K562 (cell line): ENCODE measurements around the gene ZNF585A. TPM values are rescaled to one million over a fixed set of nuclear protein-coding genes. Genes with fewer than 3 reads are reported as not detected.
A peak's percentile ranks its signal among the peaks of the same experiment; 100 is the strongest.

Experiments used
- ARNT ChIP-seq, 2 experiments: fragments of 450-650 bp; IDR thresholded peaks; 2 replicates each; pipeline ENCODE4 v1.6.1; 2016; ENCODE audit warnings: mild to moderate bottlenecking in 1 of 2
- BRCA1 ChIP-seq, 2 experiments: fragments of 450-650 bp in 1 of 2; sonication (generic) in 1 of 2; formaldehyde crosslinking in 1 of 2; IDR thresholded peaks; 2 replicates each; pipeline versions ENCODE4 v1.5.0 to v1.6.1; 2017 to 2020; ENCODE audit warnings: mild to moderate bottlenecking in 1 of 2, missing genetic modification reagents in 1 of 2
- C11orf30 ChIP-seq: fragments of 450-650 bp; IDR thresholded peaks from 2 replicates; pipeline ENCODE4 v1.6.1; 2016; ENCODE audit warnings: low read depth, mild to moderate bottlenecking
- EP300 ChIP-seq: IDR thresholded peaks from 2 replicates; pipeline ENCODE4 v1.6.1; 2012; ENCODE audit warnings: low read length, improper control_type of control experiment
- GABPB1 ChIP-seq: sonication (generic); formaldehyde crosslinking; IDR thresholded peaks from 2 replicates; pipeline ENCODE4 v1.8.0; 2022; ENCODE audit warnings: mild to moderate bottlenecking, missing genetic modification reagents
- IFI16 ChIP-seq: fragments of 250-450 bp; sonication (Bioruptor Pico); IDR thresholded peaks from 2 replicates; pipeline ENCODE4 v2.1.2; 2022; ENCODE audit warnings: mild to moderate bottlenecking, inconsistent platforms
- POU5F1 ChIP-seq: fragments of 150-350 bp; IDR thresholded peaks from 2 replicates; pipeline ENCODE4 v1.6.1; 2014; ENCODE audit warnings: borderline replicate concordance, low read length, low read depth, mild to moderate bottlenecking; ENCODE audit not compliant: partially characterized antibody
- TAF9B ChIP-seq: fragments of 450-650 bp; IDR thresholded peaks from 2 replicates; pipeline ENCODE4 v1.6.1; 2018; ENCODE audit warnings: mild to moderate bottlenecking; ENCODE audit not compliant: partially characterized antibody
- TCFL5 ChIP-seq: fragments of 250-450 bp; sonication (Bioruptor Pico); conservative IDR thresholded peaks from 2 replicates; pipeline ENCODE4 v1.6.1; 2021; ENCODE audit warnings: mild to moderate bottlenecking, moderate library complexity, matching md5 sums
- ZBTB17 ChIP-seq: fragments of 450-650 bp; formaldehyde crosslinking; IDR thresholded peaks from 2 replicates; pipeline ENCODE4 v1.4.0; 2020; ENCODE audit warnings: mild to moderate bottlenecking
- ZNF766 ChIP-seq: fragments of 200-800 bp; sonication (Bioruptor generic); conservative IDR thresholded peaks from 2 replicates; pipeline ENCODE4 v1.6.1; 2016; ENCODE audit warnings: missing genetic modification characterization, missing compliant biosample characterization
- polyA plus RNA-seq, 8 experiments: library from polyadenylated mRNA; depleted of rRNA in 4 of 8; stranded (reverse) in 5 of 8; unstranded in 3 of 8; fragments of >200 nt; fragmentation: Nextera tagmentation in 2 of 8; fragmentation: Illumina TruSeq in 1 of 8; extraction: Ambion mirVana in 2 of 8; extraction: Trizol in 1 of 8; gene quantifications; 2 replicates each; pipeline versions ENCODE4 v1.2.1 to v1.2.3, GENCODE V29; 2011 to 2014; ENCODE audit warnings: inconsistent platforms in 1 of 8, missing spikeins in 1 of 8
- total RNA-seq, 7 experiments: library from RNA; depleted of rRNA in 6 of 7; stranded (reverse); fragments of >200 nt in 6 of 7; fragmentation: Illumina TruSeq in 2 of 7; extraction: Trizol in 2 of 7; gene quantifications; 2 replicates each; pipeline versions ENCODE4 v1.2.1 to v1.2.3, GENCODE V29; 2011 to 2021; ENCODE audit warnings: low replicate concordance in 1 of 7
- TF ChIP-seq, protein P1 (sequence below): sonication (generic); formaldehyde crosslinking; IDR thresholded peaks from 2 replicates; pipeline ENCODE4 v1.4.0; 2020; ENCODE audit warnings: mild to moderate bottlenecking, missing genetic modification reagents
- TF ChIP-seq, protein P2 (sequence below): fragments of 250-450 bp; sonication (Bioruptor Pico); IDR thresholded peaks from 2 replicates; pipeline ENCODE4 v1.9.0; 2021; ENCODE audit warnings: mild to moderate bottlenecking
- TF ChIP-seq, protein P3 (sequence below): fragments of 250-450 bp; sonication (Bioruptor Pico); IDR thresholded peaks from 2 replicates; pipeline ENCODE4 v1.5.0; 2021; ENCODE audit warnings: mild to moderate bottlenecking, moderate library complexity
- TF ChIP-seq, protein P4 (sequence below): fragments of 250-450 bp; sonication (Bioruptor Pico); IDR thresholded peaks from 2 replicates; pipeline ENCODE4 v1.8.0; 2022; ENCODE audit warnings: moderate library complexity, mild to moderate bottlenecking, inconsistent platforms
- TF ChIP-seq, protein P5 (sequence below), 2 experiments: IDR thresholded peaks; 2 replicates each; pipeline ENCODE4 v1.6.1; 2012; ENCODE audit warnings: improper control_type of control experiment in 2 of 2, low read depth in 2 of 2, low read length in 2 of 2, borderline replicate concordance in 1 of 2
- TF ChIP-seq, protein P6 (sequence below): sonication (generic); formaldehyde crosslinking; IDR thresholded peaks from 2 replicates; pipeline ENCODE4 v1.5.0; 2020; ENCODE audit warnings: missing genetic modification reagents

The ZNF585A gene
- total and polyA plus RNA-seq, 9 of the 15 experiments (the other 6 are each of a cell fraction or from before 2014, with no cell fraction given), result 5.6 to 31.0 (median 8.5) TPM

DNA sequence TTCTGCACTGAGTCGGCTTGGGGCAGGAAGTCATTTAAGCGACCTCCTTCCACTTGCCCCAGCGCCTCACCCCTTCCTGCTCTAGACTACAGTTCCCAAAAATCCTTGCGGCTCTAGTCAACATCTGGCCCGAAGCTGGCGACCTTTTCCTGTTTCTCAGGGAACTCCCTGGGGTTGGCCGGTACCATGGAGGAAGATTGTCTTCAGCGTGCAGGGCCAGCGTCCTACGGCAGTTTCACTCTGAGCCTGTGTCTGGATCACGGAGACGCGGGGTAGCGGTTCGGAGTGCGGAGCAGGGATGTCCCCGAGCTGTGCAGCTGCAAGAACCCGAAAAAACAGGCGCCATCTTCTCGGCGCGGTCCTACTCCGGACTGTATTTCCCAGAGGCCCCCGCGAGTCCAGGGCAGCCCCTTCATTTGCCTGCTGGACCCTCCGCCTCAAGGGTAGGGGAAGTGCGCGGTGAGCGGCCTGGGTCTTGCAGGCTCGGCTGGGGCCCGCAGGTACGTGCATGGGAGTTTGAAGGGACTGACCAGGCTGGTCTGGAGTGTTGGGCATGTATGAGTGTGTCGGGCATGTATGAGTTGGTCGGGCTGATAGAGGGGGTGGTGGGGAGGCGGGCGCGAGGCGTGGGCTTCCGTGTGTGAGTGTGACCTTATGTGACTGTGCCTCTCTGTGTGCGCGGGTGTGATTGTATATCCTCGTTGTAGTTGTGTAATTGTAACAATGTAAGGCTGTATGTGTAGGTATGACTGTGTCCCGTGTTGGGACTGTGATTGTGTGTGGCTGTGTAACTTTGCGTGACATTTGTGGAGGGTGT is 45.5 kb upstream of the ZNF585A start, which contains the start of gene ZNF383 (continued):
- TF ChIP-seq, protein P1, sequence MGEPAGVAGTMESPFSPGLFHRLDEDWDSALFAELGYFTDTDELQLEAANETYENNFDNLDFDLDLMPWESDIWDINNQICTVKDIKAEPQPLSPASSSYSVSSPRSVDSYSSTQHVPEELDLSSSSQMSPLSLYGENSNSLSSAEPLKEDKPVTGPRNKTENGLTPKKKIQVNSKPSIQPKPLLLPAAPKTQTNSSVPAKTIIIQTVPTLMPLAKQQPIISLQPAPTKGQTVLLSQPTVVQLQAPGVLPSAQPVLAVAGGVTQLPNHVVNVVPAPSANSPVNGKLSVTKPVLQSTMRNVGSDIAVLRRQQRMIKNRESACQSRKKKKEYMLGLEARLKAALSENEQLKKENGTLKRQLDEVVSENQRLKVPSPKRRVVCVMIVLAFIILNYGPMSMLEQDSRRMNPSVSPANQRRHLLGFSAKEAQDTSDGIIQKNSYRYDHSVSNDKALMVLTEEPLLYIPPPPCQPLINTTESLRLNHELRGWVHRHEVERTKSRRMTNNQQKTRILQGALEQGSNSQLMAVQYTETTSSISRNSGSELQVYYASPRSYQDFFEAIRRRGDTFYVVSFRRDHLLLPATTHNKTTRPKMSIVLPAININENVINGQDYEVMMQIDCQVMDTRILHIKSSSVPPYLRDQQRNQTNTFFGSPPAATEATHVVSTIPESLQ (CRISPR knock-in tag), result no peak
- peak; percentile 77; the same call in 1 of the 2 replicates for TF ChIP-seq ZNF766 (CRISPR knock-in tag)
- TF ChIP-seq, protein P2, sequence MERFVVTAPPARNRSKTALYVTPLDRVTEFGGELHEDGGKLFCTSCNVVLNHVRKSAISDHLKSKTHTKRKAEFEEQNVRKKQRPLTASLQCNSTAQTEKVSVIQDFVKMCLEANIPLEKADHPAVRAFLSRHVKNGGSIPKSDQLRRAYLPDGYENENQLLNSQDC (CRISPR knock-in tag), result no peak
- TF ChIP-seq, protein P3, sequence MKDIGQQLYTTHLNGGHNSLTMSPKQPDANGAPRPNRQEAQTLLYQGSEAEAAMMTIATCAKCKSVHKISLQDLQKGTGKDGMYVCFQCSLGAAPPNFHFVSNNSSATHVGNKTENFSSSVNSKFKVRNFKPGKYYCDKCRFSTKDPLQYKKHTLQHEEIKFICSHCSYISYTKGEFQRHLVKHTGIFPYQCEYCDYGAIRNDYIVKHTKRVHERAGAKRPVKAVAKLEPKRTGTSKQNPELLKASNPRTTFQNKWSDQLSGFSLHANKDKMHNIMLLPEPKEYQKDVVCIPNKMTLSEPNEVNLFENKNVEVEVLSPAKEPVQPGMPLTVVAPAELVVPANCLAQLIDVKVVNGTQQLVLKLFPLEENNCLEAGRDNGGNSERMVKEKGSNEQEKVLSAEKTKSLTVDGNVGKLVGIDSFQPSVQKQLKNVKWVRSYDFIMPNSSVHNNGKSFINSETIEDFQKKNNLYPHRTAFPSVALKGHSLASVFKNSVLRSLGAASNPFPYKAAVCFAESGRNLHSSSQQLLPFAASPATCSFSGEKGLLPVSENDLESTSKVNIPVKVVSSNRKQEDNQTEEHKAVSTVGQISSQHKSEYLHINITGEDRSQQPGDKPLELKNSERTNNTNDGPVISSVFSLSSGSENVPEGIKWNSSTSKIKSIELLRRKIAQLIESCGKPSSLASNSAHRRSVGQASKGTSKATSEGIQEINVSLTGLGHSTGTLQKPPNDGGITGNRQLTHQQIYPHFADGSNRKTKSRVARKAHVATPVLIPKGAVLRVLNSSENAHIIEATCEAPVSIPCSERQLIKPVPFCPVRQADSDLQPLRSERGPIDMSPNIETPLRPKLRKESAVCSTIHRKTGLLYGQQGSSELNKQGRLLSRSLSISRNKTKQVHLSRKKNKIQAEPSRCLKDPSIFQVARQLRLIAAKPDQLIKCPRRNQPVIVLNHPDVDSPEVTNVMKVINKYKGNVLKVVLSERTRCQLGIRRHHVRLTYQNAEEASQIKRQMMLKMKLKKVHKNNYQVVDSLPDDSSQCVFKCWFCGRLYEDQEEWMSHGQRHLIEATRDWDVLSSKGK (CRISPR knock-in tag), result no peak
- TF ChIP-seq EP300, result no peak
- TF ChIP-seq, protein P4, sequence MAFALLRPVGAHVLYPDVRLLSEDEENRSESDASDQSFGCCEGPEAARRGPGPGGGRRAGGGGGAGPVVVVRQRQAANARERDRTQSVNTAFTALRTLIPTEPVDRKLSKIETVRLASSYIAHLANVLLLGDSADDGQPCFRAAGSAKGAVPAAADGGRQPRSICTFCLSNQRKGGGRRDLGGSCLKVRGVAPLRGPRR, result no peak
- TF ChIP-seq ZBTB17 (CRISPR knock-in tag), result no peak
- TF ChIP-seq C11orf30, result peak; percentile 98
- no peak for TF ChIP-seq POU5F1
- TF ChIP-seq, protein P5, sequence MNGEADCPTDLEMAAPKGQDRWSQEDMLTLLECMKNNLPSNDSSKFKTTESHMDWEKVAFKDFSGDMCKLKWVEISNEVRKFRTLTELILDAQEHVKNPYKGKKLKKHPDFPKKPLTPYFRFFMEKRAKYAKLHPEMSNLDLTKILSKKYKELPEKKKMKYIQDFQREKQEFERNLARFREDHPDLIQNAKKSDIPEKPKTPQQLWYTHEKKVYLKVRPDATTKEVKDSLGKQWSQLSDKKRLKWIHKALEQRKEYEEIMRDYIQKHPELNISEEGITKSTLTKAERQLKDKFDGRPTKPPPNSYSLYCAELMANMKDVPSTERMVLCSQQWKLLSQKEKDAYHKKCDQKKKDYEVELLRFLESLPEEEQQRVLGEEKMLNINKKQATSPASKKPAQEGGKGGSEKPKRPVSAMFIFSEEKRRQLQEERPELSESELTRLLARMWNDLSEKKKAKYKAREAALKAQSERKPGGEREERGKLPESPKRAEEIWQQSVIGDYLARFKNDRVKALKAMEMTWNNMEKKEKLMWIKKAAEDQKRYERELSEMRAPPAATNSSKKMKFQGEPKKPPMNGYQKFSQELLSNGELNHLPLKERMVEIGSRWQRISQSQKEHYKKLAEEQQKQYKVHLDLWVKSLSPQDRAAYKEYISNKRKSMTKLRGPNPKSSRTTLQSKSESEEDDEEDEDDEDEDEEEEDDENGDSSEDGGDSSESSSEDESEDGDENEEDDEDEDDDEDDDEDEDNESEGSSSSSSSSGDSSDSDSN (IDR thresholded peaks at IDR 0.05; ENCODE audit: borderline replicate concordance in 1 of 2, low read depth in 2 of 2, low read length in 2 of 2), result peak in 1 of 2 experiments; percentile 37; a peak in 1 of 4 replicates
- TF ChIP-seq, protein P6, sequence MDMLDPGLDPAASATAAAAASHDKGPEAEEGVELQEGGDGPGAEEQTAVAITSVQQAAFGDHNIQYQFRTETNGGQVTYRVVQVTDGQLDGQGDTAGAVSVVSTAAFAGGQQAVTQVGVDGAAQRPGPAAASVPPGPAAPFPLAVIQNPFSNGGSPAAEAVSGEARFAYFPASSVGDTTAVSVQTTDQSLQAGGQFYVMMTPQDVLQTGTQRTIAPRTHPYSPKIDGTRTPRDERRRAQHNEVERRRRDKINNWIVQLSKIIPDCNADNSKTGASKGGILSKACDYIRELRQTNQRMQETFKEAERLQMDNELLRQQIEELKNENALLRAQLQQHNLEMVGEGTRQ (CRISPR knock-in tag), result no peak
- TF ChIP-seq IFI16, result no peak
- TF ChIP-seq BRCA1 (IDR thresholded peaks at IDR 0.05), result no peak
- no peak for TF ChIP-seq BRCA1 (CRISPR knock-in tag; IDR thresholded peaks at IDR 0.05)
- peak; percentile 72; the same call in 1 of the 2 replicates for TF ChIP-seq GABPB1
- no peak for TF ChIP-seq TCFL5 (CRISPR knock-in tag)
- TF ChIP-seq TAF9B, result peak; percentile 69
- TF ChIP-seq ARNT (IDR thresholded peaks at IDR 0.05), result peak in 1 of 2 experiments; percentile 56; a peak in 2 of 4 replicates
